AG10803 (cell line): ENCODE results near the gene BCAR3.

Experiments used
- DNase-seq: peaks from one replicate; pipeline ENCODE4 v3.0.0; 2010; ENCODE audit warnings: low read depth
- H3K4me3 ChIP-seq: 2 replicates; pipeline ENCODE4 v1.5.1; 2011; ENCODE audit warnings: mild to moderate bottlenecking, low read length, control low read depth
- TF ChIP-seq, protein P1 (sequence below): conservative IDR thresholded peaks from 2 replicates; pipeline ENCODE4 v1.5.1; 2011; ENCODE audit warnings: mild to moderate bottlenecking, low read length, control low read depth, inconsistent platforms

The BCAR3 gene

DNA sequence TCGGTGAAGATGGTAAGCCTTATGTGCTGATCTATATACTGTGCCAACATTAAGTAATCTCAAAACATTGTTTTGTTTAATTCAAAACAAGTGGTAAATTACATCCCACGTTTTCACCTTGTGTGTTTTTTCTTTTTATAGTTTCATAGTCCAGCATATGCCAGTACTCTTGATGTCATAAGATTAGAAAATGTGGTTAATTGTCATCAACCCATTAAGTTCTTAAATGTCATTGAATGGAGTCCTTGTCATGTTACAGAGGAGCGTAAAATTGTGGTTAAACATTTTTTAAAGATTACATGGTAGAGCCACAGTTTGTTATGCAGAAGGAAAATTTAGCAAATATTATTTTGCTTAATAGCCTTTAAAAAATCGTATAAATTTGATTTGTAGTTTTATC lies 140.6 kb downstream of the BCAR3 start:
- TF ChIP-seq, protein P1, sequence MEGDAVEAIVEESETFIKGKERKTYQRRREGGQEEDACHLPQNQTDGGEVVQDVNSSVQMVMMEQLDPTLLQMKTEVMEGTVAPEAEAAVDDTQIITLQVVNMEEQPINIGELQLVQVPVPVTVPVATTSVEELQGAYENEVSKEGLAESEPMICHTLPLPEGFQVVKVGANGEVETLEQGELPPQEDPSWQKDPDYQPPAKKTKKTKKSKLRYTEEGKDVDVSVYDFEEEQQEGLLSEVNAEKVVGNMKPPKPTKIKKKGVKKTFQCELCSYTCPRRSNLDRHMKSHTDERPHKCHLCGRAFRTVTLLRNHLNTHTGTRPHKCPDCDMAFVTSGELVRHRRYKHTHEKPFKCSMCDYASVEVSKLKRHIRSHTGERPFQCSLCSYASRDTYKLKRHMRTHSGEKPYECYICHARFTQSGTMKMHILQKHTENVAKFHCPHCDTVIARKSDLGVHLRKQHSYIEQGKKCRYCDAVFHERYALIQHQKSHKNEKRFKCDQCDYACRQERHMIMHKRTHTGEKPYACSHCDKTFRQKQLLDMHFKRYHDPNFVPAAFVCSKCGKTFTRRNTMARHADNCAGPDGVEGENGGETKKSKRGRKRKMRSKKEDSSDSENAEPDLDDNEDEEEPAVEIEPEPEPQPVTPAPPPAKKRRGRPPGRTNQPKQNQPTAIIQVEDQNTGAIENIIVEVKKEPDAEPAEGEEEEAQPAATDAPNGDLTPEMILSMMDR, result no peak
- no peak overlapping the region for H3K4me3 ChIP-seq
- peak; percentile 24 for DNase-seq

DNA sequence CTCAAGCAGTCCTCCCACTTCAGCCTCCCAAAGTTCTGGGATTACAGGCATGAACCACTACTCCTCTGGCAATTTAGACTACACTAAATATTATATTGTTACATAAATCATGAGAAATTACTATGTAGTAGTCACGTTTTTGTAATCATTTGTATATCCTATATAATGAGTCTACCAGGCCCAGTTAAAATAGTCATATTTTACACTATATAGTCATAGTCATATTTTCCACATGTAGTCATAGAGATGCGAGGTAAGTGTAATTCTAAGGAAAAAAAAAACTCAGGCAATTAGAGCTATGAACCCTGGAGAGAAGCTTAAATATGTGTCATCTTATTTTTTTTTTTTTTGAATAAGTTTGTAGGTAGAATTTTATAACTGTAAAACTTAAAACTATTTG lies 143.7 kb downstream of the BCAR3 start:
- no peak overlapping the region for H3K4me3 ChIP-seq
- DNase-seq, result no peak
- TF ChIP-seq, protein P1, result no peak

DNA sequence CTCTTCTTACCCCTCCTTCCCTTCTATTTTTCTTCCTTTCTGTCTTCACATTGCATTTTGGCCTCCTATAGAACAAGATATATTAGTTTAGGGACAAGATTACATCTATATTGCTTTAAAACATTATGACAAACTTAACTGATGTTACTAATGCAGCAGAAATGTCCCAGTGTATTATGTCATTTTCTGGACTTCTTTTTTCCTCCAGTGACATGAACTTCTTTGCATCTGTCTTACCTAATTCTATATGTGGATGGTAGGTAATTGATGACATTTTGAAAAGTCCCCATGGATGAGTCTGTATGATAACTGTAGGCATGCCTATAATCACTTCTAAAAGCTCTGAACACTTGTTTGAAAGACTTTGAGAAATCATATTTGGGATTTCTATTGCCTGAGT lies 144.2 kb downstream of the BCAR3 start:
- TF ChIP-seq, protein P1, result no peak
- H3K4me3 ChIP-seq, result no peak overlapping the region

DNA sequence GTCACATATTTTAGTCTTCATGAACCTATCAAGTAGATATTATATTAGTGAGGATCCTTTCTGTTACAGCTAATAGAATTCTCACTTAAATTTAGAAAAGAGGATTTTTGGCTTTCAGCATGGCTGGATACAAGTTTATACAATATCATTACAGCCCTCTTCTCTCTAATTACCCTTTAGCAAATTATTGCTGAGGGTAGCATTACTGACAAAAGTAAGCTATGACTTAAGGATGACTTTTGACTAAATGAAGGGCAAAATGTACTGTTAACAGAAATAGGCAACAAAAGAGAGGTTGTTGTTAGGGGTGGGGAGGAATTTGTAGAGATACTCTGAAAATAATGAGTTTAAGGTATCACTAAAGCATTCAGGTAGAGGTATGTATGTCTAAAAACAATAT lies 148.0 kb downstream of the BCAR3 start:
- DNase-seq, result no peak
- TF ChIP-seq, protein P1, result no peak
- no peak overlapping the region for H3K4me3 ChIP-seq

More for the DNA sequence above, 144.2 kb downstream of the BCAR3 start:
- no peak for DNase-seq

DNA sequence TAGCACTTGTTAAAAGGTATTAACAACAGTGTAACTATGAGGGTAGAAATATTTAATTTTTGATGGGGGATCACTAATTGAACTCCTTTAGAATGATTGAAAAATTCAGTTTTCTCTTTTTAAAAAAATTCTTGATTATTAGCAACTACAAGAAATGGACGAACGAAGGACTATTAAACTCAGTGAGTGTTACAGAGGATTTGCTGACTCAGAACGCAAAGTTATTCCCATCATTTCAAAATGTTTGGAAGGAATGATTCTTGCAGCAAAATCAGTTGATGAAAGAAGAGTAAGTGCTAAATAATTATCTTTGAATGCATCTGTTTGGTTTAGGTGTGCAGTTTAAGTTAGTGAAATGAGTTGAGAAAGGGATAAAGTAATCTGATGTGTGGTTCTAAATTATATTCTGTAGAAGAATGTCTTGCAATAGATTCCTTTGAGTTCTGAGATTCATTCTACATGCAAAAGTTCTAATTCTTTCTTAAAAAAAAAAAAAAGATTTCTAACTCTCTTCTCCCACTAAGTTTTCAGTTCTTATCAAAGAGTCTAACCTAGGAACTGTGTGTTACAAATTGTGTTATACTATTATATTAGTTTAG lies 148.8 kb downstream of the BCAR3 start:
- DNase-seq, result no peak
- TF ChIP-seq, protein P1, result no peak
- no peak overlapping the region for H3K4me3 ChIP-seq

DNA sequence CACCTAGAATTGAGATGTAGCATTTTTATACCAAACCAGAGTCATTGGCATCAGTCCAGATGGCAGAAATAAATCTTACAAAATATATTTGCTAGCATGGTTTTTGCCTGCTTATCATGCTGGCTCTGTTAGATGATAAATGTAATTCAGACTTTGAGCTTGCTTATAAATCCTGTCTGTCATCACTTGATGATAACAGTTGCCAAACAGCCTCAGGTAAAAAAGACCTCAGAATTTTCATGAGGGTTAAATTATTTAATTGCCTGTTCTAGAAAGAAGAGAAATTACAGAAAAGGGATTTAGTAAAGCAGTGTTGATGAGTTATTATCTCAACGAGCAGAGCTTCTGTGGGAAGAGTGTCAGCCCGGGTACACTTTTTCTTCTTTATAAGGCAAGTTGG lies 150.4 kb downstream of the BCAR3 start:
- no peak overlapping the region for H3K4me3 ChIP-seq
- TF ChIP-seq, protein P1, result no peak
- no peak for DNase-seq

DNA sequence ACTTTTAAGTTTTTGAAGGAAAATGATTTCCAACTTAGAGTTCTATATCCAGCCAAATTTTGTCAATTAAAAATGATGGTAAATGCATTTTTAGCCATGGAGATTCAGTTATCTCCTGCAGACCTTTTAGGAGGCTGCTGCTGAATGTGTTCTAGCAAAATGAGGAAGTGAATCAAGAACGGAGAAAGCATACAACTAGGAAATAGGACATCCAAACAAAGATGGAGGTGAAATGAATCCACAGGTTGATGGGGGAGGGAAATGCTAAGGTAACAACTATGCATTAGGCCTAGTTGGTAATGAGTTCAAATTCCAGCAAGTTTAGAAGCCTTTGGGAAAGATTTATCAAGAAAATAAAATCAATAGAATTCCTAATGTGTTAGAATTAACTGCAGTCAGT lies 153.2 kb downstream of the BCAR3 start:
- no peak overlapping the region for H3K4me3 ChIP-seq
- DNase-seq, result no peak
- TF ChIP-seq, protein P1, result no peak
